Activated CD4-positive, alpha-beta T cell treated with anti-CD3 and anti-CD28 coated beads, Interleukin-2, amount 10 ng/mL, durations not matched to agents 24 days and 14 days (primary cell): ENCODE measurements around the gene AHNAK2. TPM values are rescaled to one million over a fixed set of nuclear protein-coding genes. Genes with fewer than 3 reads are reported as not detected.
A peak's percentile ranks its signal among the peaks of the same experiment; 100 is the strongest.
"Not testable (repeated sequence)": the region's sequence is repeated elsewhere in the genome, so short reads cannot be mapped to it uniquely, and the experiment has no call there.

Experiments
- DNase-seq: peaks from one replicate; pipeline ENCODE4 v3.0.0; 2022
- H3K27ac Mint-ChIP-seq: one replicate; pipeline ENCODE4 v1.8.0; 2022; ENCODE audit warnings: mild to moderate bottlenecking, mixed read lengths
- H3K27me3 Mint-ChIP-seq: one replicate; pipeline ENCODE4 v1.8.0; 2022; ENCODE audit warnings: mixed read lengths
- H3K36me3 Mint-ChIP-seq: one replicate; pipeline ENCODE4 v1.8.0; 2022; ENCODE audit warnings: low read depth, mild to moderate bottlenecking, mixed read lengths
- H3K4me1 Mint-ChIP-seq: one replicate; pipeline ENCODE4 v1.8.0; 2021; ENCODE audit warnings: mixed read lengths
- H3K4me3 Mint-ChIP-seq: one replicate; pipeline ENCODE4 v1.8.0; 2022; ENCODE audit warnings: mild to moderate bottlenecking, moderate library complexity, mixed read lengths
- H3K9me3 Mint-ChIP-seq: one replicate; pipeline ENCODE4 v1.8.0; 2021; ENCODE audit warnings: mixed read lengths
- intact Hi-C: fragments of 100-400 bp; cut with micrococcal nuclease; formaldehyde crosslinking; loops from one replicate; pipeline ENCODE4 v1.15.1; 2023
- total RNA-seq: library from RNA; stranded (reverse); gene quantifications from 2 replicates; pipeline ENCODE4 v1.2.3, GENCODE V29; 2022

Gene AHNAK2
- total RNA-seq, result 0.02 TPM in 2 replicates

DNA sequence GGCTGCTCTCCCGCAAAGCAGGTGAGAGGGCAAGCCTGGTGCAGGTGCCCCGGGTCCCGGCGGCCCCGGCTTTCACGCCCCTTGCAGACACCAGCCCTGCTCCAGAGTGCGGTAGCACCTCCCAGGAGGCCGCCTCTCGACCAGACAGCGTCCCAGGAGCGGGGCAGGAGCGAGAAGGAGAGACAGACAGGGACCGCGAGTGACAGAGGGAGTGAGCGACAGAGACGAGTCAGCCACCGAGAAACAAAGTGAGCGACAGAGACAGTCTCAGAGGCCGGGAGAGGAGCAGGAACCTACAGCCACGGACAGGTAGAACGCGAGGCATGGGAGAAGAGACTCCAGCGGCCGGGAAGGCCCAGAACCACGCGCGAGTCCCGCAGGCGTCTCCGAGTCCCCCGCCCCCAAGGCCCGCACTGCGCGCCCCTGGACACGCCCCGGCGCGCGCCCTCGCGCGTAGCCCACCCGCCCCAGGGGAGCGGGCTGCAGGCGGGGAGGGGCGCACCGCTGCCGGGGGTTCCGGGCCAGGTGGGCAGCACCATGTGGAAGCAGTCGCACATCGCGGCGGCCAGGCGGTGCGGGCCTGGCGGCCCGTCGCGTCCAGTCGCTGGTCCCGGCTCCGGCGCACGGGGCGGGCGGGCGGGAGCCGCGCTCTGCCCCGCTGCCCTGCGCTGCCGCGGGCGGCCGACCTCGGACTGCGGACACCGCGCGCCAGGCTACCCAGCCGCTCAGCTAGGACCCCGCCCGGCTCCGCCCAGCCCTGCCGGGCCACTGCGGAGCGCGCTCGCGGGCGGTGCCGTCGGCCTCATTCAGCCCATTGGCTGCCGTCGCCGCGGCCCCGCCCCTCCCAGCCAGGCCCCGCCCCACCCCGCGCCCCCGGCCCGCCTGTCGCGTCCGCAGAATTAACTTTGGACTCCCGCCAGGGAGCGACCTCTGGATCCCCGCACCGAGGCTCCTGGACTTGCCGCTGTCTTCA, at the start of gene AHNAK2:
Gene AHNAK2, minus strand, starts transcription at position 694 of the 973 bp plus-strand sequence. Its CDS starts 137 bp downstream, at position 557.
- H3K36me3 Mint-ChIP-seq, result no peaks in the 10 kb centered on the region
- H3K9me3 Mint-ChIP-seq, result no peaks in the 10 kb centered on the region
- H3K4me1 Mint-ChIP-seq, result peaks cover 9% of the 10 kb centered on the region
- intact Hi-C loops, result loop anchor here (1.0 kb wide), 1 partner anchor 43 kb away; the partner anchor contains the start of gene CDCA4
- DNase-seq, result peak; percentile 91
- H3K4me3 Mint-ChIP-seq, result peak within 1 kb of the TSS; percentile 82
- no peak within 1 kb of the TSS for H3K27ac Mint-ChIP-seq
- H3K27me3 Mint-ChIP-seq, result peaks cover 24% of the 10 kb centered on the region

DNA sequence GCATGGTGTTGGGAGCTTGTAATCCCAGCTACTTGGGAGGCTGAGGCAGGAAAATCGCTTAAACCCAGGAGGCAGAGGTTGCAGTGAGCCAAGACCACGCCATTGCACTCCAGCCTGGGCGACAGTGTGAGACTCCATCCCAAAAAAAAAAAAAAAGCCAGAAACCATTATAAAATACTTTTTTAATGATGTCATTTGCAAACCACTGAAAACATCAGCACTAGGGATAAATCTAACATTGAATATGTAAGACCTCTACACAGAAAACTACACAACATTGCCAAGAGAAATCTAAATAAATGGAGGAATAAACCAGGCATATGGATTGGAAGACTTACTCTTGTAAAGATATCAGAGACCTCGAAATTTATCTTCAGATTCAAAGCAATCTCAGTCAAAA, 49.5 kb upstream of the AHNAK2 start:
- H3K27ac Mint-ChIP-seq, H3K36me3 Mint-ChIP-seq, DNase-seq, H3K4me3 Mint-ChIP-seq, intact Hi-C loops, H3K27me3 Mint-ChIP-seq, H3K9me3 Mint-ChIP-seq: not testable (repeated sequence)
- peaks cover 31% of the 10 kb centered on the region for H3K4me1 Mint-ChIP-seq

DNA sequence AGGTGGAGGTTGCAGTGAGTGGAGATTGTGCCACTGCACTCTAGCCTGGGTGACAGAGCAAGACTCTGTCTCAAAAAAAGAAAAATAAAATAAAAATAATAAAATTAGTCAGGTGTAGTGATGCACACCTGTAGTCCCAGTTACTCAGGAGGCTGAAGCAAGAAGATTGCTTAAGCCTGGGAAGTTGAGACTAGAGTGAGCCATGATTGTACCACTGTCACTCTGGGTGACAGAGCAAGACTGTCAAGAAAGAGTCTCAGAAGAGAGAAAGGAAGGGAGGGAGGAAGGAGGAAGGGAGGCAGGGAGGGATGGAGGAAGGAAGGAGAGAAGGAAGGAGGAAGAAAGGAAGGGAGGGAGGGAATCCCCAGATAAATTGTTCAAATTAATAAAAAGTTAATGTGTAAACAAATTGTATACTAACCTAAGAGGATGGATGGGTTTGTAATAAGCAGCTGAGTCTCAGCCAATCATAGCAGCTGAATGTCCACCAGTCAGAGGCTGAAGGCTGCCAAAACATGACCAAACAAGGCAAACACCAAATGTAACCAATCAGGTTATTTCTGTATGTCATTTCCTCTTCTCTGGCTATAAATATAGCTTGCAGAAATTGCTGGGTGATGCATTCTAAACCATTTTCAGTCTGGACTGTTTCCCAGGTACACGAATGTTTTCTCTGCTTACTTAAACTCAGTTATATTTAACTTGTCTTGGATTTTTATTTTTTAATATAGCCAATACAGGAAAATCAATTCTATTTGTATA, 48.8 kb upstream of the AHNAK2 start:
- H3K9me3 Mint-ChIP-seq, result no peaks in the 10 kb centered on the region
- peaks cover 31% of the 10 kb centered on the region for H3K4me1 Mint-ChIP-seq
- intact Hi-C loops, result no loop called here
- DNase-seq, result no peak
- no peak overlapping the region for H3K4me3 Mint-ChIP-seq
- H3K27ac Mint-ChIP-seq, result peak overlapping the region; percentile 48
- H3K36me3 Mint-ChIP-seq, result peaks cover 4% of the 10 kb centered on the region
- H3K27me3 Mint-ChIP-seq, result no peaks in the 10 kb centered on the region

DNA sequence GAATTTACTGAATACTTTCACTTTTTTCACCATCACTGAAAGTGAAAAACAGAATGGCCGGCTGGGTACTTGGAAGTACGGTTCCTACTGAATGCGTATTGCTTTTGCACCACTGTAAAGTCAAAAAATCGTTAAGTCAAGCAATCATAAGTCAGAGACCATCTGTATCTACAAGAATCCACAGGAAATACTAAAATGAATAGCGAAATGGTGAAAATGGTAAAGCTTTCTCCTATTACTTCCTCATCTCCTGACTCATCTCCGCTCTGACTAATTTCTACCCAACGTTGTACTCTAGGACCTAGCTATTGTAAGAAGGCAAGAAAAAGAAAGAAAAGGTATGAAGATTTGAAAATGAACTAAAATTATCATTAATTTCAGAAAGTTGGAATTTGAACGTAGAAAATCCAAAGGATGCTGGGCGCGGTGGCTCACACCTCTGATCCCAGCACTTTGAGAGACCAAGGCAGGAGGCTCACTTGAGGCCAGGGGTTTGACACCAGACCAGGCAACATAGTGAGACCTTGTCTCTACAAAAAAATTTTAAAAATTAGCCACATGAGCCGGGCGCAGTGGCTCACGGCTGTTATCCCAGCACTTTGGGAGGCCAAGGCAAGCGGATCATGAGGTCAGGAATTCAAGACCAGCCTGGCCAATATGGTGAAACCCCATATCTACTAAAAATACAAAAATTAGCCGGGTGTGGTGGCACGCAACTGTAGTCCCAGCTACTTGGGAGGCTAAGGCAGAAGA, 48.0 kb upstream of the AHNAK2 start:
- H3K4me3 Mint-ChIP-seq, result peak overlapping the region; percentile 51
- H3K27ac Mint-ChIP-seq, result peak overlapping the region; percentile 84
- no peaks in the 10 kb centered on the region for H3K9me3 Mint-ChIP-seq
- no peak for DNase-seq
- peaks cover 35% of the 10 kb centered on the region for H3K4me1 Mint-ChIP-seq
- intact Hi-C loops, result no loop called here
- H3K27me3 Mint-ChIP-seq, result no peaks in the 10 kb centered on the region
- H3K36me3 Mint-ChIP-seq, result peaks cover 8% of the 10 kb centered on the region

DNA sequence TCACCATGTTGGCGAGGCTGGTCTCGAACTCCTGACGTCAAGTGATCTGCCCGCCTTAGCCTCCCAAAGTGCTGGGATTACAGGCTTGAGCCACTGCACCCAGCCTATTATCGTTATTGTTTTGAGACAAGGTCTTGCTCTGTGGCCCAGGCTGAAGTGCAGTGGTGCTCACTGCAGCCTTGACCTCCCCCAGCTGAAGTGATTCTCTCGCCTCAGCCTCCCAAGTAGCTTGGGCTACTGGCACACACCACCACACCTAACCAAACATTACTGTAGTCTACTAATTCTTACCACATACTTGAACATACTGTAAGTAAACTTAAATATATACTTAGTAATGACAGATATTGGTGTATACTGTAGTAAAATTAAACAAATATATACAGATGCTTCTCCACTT, 47.3 kb upstream of the AHNAK2 start:
- intact Hi-C loops, result no loop called here
- peak overlapping the region; percentile 87 for H3K27ac Mint-ChIP-seq
- DNase-seq, result no peak
- H3K4me1 Mint-ChIP-seq, result peaks cover 32% of the 10 kb centered on the region
- H3K36me3 Mint-ChIP-seq, result peaks cover 8% of the 10 kb centered on the region
- H3K4me3 Mint-ChIP-seq, result no peak overlapping the region
- no peaks in the 10 kb centered on the region for H3K9me3 Mint-ChIP-seq
- H3K27me3 Mint-ChIP-seq, result no peaks in the 10 kb centered on the region

DNA sequence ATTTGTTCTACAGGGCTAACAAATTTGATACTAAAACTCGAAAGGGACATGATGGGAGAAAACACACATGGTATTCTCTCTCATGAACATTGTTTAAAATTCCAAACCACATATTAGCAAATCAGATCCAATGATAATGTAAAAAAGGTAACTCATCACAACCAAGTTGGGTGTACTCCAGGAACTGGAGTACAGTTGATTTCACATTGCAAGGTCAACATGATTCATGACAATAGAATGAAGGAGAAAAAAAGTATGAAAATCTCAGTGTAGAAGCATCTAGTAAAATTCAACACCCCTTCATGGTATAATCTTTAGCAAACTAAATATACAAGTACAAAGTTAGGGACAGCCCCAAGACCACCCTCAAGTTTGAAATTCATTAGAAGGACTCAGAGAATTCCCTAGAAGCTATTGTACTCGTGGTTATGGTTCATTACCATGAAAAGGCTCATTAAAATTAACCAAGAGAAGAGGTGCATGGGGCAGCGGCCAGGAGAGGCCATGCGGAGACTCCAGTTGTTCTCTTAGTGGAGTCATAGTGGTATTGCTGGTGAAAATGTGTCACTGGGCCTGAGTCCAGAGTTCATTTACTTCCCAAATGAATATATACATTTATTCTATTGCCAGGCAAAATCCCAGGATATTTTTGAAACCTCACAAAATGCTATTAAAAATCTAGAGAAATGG, 45.8 kb upstream of the AHNAK2 start:
- Mint-ChIP-seq H3K9me3 (no peaks in the 10 kb centered on the region), H3K27me3 (no peaks in the 10 kb centered on the region), H3K4me1 (peaks cover 41% of the 10 kb centered on the region), H3K4me3 (no peak overlapping the region), H3K36me3 (peaks cover 21% of the 10 kb centered on the region), H3K27ac (no peak overlapping the region)
- intact Hi-C loops, result no loop called here
- no peak for DNase-seq

DNA sequence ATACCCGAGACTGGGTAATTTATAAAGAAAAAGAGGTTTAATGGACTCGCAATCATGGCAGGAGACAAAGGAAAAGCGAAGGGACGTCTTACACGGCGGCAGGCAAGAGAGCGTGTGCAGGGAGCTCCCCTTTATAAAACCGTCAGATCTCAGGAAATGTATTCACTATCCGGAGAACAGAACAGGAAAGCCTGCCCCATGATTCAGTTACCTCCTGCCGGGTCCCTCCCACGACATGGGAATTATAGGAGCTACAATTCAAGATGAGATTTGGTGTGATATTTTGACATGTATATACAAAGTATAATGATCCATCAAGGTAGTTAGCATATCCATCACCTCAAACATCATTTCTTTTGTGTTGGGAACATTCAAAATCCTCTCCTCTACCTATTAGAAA, 45.0 kb upstream of the AHNAK2 start:
- peak overlapping the region; percentile 16 for H3K4me3 Mint-ChIP-seq
- peaks cover 24% of the 10 kb centered on the region for H3K36me3 Mint-ChIP-seq
- intact Hi-C loops, result no loop called here
- no peaks in the 10 kb centered on the region for H3K9me3 Mint-ChIP-seq
- DNase-seq, result no peak
- no peaks in the 10 kb centered on the region for H3K27me3 Mint-ChIP-seq
- no peak overlapping the region for H3K27ac Mint-ChIP-seq
- peaks cover 45% of the 10 kb centered on the region for H3K4me1 Mint-ChIP-seq

DNA sequence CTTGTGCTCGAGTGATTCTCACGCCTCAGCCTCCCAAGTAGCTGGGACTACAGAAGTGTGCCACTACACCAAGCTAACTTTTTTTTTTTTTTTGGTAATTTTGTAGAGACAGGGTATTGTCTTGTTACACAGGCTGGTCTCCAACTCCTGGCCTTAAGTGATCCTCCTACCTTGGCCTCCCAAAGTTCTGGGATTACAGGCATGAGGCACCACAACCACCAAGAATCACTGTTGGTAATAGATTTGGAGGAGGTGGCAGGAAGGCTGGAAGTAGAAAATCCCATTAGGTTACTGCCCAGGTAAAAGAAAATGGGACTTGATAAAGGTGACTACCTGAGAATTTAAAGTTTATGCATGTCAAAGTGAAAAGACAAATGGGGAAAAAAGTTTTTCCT, 44.1 kb upstream of the AHNAK2 start:
- no peak for DNase-seq
- H3K4me3 Mint-ChIP-seq, result peak overlapping the region; percentile 100
- H3K27me3 Mint-ChIP-seq, result no peaks in the 10 kb centered on the region
- peaks cover 29% of the 10 kb centered on the region for H3K36me3 Mint-ChIP-seq
- no peaks in the 10 kb centered on the region for H3K9me3 Mint-ChIP-seq
- intact Hi-C loops, result no loop called here
- peaks cover 51% of the 10 kb centered on the region for H3K4me1 Mint-ChIP-seq
- H3K27ac Mint-ChIP-seq, result peak overlapping the region; percentile 95

DNA sequence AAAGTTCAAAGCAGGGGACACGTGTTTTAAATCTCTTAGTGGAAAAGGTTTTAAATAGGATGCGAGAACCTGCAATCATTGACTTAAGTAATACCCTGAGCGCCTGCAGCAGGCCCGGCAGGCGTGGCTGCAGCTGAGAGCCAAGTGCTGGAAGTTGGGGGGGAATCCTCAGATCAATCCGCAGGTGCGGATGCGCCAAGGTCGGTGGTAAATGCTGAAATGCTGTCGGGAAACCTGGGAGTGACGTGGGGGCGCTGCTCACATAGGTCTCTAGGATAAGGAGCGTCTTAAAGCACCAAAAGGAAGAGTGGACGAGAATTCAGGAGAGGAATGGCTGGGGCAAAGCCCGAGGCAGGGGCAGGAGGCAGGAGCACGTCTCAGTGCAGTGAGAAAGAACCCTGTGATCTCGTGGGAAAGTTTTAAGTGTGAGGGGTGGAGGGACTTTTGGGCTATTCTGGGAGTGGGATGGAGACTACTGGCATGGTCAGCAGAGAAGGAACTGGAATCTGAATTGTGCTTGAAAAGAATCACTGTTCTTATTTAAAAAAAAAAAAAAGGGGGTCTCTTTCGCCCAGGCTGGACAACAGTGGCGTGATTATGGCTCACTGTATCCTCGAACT, 43.6 kb upstream of the AHNAK2 start:
- DNase-seq, result peak; percentile 81
- Mint-ChIP-seq H3K9me3 (no peaks in the 10 kb centered on the region), H3K4me3 (peak overlapping the region; percentile 100), H3K36me3 (peaks cover 31% of the 10 kb centered on the region), H3K4me1 (peaks cover 54% of the 10 kb centered on the region), H3K27ac (peak overlapping the region; percentile 95), H3K27me3 (no peaks in the 10 kb centered on the region)
- intact Hi-C loops, result loop anchor here (1.0 to 2.0 kb wide), 7 partner anchors 24 to 279 kb away; partner anchors contain the start of genes AHNAK2, BRF1, CLBA1 and GPR132

DNA sequence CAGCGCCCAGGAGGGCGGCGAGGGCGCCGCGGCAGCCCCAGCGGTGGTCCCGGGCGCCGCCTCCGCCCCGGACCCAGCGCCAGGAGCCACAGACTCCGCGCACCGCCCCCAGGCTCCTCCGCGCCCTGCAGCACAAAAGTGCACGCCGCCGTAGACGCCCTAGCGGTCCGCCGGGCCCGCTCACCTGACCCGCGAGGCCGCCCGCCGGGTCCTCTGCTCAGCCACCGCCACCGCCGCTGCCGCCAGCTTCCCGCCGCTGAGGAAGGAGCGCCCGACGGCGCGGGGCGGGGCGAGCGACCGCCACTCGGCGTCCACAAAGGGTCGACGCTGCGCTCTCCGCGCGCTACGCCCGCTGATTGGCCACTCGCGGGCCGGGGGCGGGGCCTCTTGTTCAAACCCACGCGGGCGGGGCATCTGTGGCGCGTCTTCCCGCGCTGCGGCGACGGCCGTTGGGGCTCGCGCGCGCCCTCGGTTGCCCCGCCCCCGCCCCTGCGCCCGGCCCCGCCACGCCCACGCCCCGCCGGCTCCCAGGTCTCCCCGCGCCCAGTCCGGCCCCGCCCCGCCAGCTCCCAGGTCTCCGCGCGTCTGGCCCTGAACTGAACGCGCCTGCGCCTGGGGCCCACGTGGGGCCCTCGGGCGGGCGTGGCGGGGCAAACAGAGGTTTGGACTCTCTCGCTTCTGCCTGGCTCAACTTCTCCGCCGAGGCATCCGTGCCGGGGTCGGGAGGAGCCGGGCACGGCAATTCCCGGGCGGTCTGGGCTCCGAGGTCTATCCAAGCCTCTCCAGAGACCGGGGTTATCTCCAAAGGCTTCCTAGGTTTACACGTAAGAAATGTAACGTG, 42.9 kb upstream of the AHNAK2 start, which contains the start of gene CDCA4:
Gene CDCA4, minus strand, starts transcription at position 269 of the 841 bp plus-strand sequence. CDS start 9,154 bp downstream, outside the sequence.
- DNase-seq, result peak; percentile 99
- peaks cover 55% of the 10 kb centered on the region for H3K4me1 Mint-ChIP-seq
- H3K4me3 Mint-ChIP-seq, result peak within 1 kb of the TSS; percentile 100
- H3K27ac Mint-ChIP-seq, result peak within 1 kb of the TSS; percentile 95
- intact Hi-C loops, result loop anchor here (1.0 to 2.0 kb wide), 7 partner anchors 24 to 280 kb away; partner anchors contain the start of genes AHNAK2, BRF1, CLBA1 and GPR132
- no peaks in the 10 kb centered on the region for H3K27me3 Mint-ChIP-seq
- peaks cover 36% of the 10 kb centered on the region for H3K36me3 Mint-ChIP-seq
- no peaks in the 10 kb centered on the region for H3K9me3 Mint-ChIP-seq

DNA sequence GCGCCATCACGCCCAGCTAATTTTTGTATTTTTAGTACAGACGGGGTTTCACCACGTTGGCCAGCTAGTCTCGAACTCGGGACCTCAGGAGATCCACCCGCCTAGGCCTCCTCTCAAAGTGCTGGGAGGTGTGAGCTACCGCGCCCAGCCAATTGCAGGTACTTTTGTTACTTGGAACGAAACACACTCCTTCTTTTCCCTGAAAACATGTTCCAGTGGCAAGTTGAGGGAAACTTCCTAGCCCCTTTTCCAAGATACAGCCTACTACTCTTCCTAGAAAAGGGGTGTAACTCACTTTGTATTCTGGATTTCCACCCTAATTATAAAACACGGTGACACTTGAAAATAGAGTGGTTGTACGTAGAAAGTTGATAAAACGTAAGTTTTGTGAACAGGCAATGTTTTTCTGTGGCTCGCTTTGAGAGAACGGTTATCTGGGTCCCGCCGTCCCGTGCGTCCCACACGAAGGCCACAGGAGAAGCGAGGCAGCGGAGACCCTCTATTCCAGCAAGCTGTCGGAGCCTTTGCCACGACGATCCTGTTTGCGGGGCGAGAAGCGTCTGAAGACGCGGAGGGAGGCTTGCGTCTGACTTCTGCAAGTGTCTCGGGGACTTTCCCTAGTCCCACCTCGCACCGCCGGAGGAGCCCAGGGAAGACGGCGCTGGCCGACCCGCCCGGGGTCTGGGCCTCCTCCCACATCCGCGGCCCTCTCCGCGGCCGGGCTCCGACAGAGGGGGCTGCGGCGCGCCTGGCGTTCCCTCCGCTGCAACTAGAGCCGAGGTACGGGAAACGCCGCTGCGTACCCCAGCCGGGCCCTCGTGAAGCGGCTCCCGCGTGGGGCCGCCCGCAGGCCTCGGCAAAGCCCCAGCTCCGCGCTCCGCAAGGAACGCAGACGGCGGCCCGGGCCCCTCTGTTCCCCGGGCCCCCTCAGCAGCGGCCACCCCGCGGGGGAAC, 42.0 kb upstream of the AHNAK2 start:
- intact Hi-C loops, result loop anchor here (2.0 kb wide), 3 partner anchors 73 to 281 kb away; partner anchors contain the start of genes BRF1 and SIVA1
- no peaks in the 10 kb centered on the region for H3K9me3 Mint-ChIP-seq
- H3K4me1 Mint-ChIP-seq, result peaks cover 55% of the 10 kb centered on the region
- peak overlapping the region; percentile 96 for H3K4me3 Mint-ChIP-seq
- DNase-seq, result peak; percentile 88
- peak overlapping the region; percentile 90 for H3K27ac Mint-ChIP-seq
- peaks cover 42% of the 10 kb centered on the region for H3K36me3 Mint-ChIP-seq
- no peaks in the 10 kb centered on the region for H3K27me3 Mint-ChIP-seq
